ENCODE data around the gene ST7L. TPM values are rescaled to one million over a fixed set of nuclear protein-coding genes. Genes with fewer than 3 reads are reported as not detected.

ST7L gene
- total and polyA plus RNA-seq, 9 of the 15 experiments (the other 6 are each of a cell fraction or from before 2014, with no cell fraction given), result 9.0 to 32.5 (median 26.6) TPM

GRCh38 chr1:112558634-112559033, 60.3 kb downstream of the ST7L start:
- WGBS (ENCODE audit: insufficient coverage, low coverage, missing lambda C conversion rate), result 88% methylated on average over 3 of the region's 3 CpGs

More at GRCh38 chr1:112558634-112559033, 60.3 kb downstream of the ST7L start:
- no peaks in the 10 kb centered on the region for H3K27me3 ChIP-seq (ENCODE audit: control insufficient read depth in 2 of 2, insufficient read depth in 2 of 2, low read length in 2 of 2)
- intact Hi-C loops (cut with micrococcal nuclease), result no loop called here
- H3K27ac ChIP-seq (ENCODE audit: extremely low read depth, low read depth, low read length), result peak overlapping the region; percentile 14; the same call in 1 of the 3 replicates
- H3K9ac ChIP-seq (ENCODE audit: insufficient read depth in 1 of 2, low read depth in 2 of 2, low read length in 2 of 2), result no peak overlapping the region
- no peaks in the 10 kb centered on the region; the same call in 2 of the 3 replicates for H3K36me3 ChIP-seq (ENCODE audit: control insufficient read depth, insufficient read depth, low read length)
- no peak overlapping the region for H2AFZ ChIP-seq (ENCODE audit: low read depth, low read length)
- no TSS peak for BruUV-seq (replicated peaks)
- no peak overlapping the region for H3K4me2 ChIP-seq (ENCODE audit: insufficient read depth, low read length)
- ChIA-PET POLR2A (interaction anchor here (1.8 kb wide), 1 partner anchor 15 kb away, joined by 5 read pairs; no protein-coding TSS in a partner anchor), CTCF (ENCODE audit: low intra/inter-chr PET ratio) (no interaction called here)
- no peaks in the 10 kb centered on the region for H3K9me1 ChIP-seq (ENCODE audit: control insufficient read depth, insufficient read depth, low read length)
- H3K4me1 ChIP-seq (replicated peaks in 1 of 2; ENCODE audit: control insufficient read depth in 2 of 2, insufficient read depth in 2 of 2, low read length in 2 of 2), result no peaks in the 10 kb centered on the region; a peak in 1 of 5 replicates
- TF ChIP-seq ZNF316 (IDR thresholded peaks at IDR 0.05) (no peak), ATF2 (CRISPR knock-in tag; IDR thresholded peaks at IDR 0.05) (no peak), ZNF785 (CRISPR knock-in tag; IDR thresholded peaks at IDR 0.05) (no peak), HBP1 (CRISPR knock-in tag; IDR thresholded peaks at IDR 0.05) (no peak), ZMIZ1 (IDR thresholded peaks at IDR 0.05; ENCODE audit: low read depth in 2 of 2, low read length in 2 of 2) (no peak), PURB (CRISPR knock-in tag; IDR thresholded peaks at IDR 0.05; ENCODE audit: low read depth) (no peak), TAF7 (tag; IDR thresholded peaks at IDR 0.05) (no peak), ZBTB8A (IDR thresholded peaks at IDR 0.05; ENCODE audit: partially characterized antibody) (no peak), SETDB1 (IDR thresholded peaks at IDR 0.05; ENCODE audit: low read length) (no peak)
- DNase-seq (ENCODE audit: extremely low read depth in 1 of 4, low spot score in 3 of 4) (no peak), ATAC-seq (no peak), FAIRE-seq (no peak)
- no peaks in the 10 kb centered on the region for H3K79me2 ChIP-seq (ENCODE audit: control insufficient read depth, insufficient read depth, low read length)
- no peak overlapping the region for H3K4me3 ChIP-seq
- H3K9me3 ChIP-seq (replicated peaks; ENCODE audit: control insufficient read depth, insufficient read depth, low read depth, low read length), result no peaks in the 10 kb centered on the region
- in situ Hi-C loops (cut with MboI), result no loop called here
- no peaks in the 10 kb centered on the region for H4K20me1 ChIP-seq (replicated peaks; ENCODE audit: control insufficient read depth, insufficient read depth, low read length)

Measured in K562 (cell line).